Glutamatergic neuron (in vitro differentiated cells): Measurements from ENCODE around the gene NNAT. TPM values are rescaled to one million over a fixed set of nuclear protein-coding genes. Genes with fewer than 3 reads are reported as not detected.

Source experiments
- DNase-seq: peaks from one replicate; pipeline ENCODE4 v3.0.0; 2022
- H3K27ac Mint-ChIP-seq: one replicate; pipeline ENCODE4 v1.8.0; 2020; ENCODE audit warnings: mild to moderate bottlenecking, mixed read lengths, inconsistent platforms; ENCODE audit not compliant: unreplicated experiment
- H3K27me3 Mint-ChIP-seq: one replicate; pipeline ENCODE4 v1.8.0; 2020; ENCODE audit warnings: mild to moderate bottlenecking, moderate library complexity, mixed read lengths, inconsistent platforms; ENCODE audit not compliant: unreplicated experiment
- H3K36me3 Mint-ChIP-seq: one replicate; pipeline ENCODE4 v1.8.0; 2020; ENCODE audit warnings: mild to moderate bottlenecking, mixed read lengths, inconsistent platforms; ENCODE audit not compliant: unreplicated experiment
- H3K4me1 Mint-ChIP-seq: one replicate; pipeline ENCODE4 v1.8.0; 2020; ENCODE audit warnings: mild to moderate bottlenecking, low read depth, mixed read lengths, inconsistent platforms; ENCODE audit not compliant: unreplicated experiment
- H3K4me3 Mint-ChIP-seq: one replicate; pipeline ENCODE4 v1.8.0; 2020; ENCODE audit warnings: mild to moderate bottlenecking, mixed read lengths, inconsistent platforms; ENCODE audit not compliant: unreplicated experiment
- H3K9me3 Mint-ChIP-seq: one replicate; pipeline ENCODE4 v1.8.0; 2020; ENCODE audit warnings: mild to moderate bottlenecking, moderate library complexity, mixed read lengths, inconsistent platforms; ENCODE audit not compliant: unreplicated experiment
- total RNA-seq: library from RNA; stranded (reverse); fragmentation: NEBNext Ultra II Directional; extraction: Animal tissue kit (Norgen Biotek cat#: 25700); gene quantifications from one replicate; pipeline ENCODE4 v1.2.1, GENCODE V29; 2021; ENCODE audit not compliant: unreplicated experiment
- TF ChIP-seq, protein P1 (sequence below): fragments of 200-600 bp; sonication (generic); IDR thresholded peaks from one replicate; pipeline ENCODE4 v1.5.0; 2021; ENCODE audit not compliant: partially characterized antibody, unreplicated experiment

NNAT gene
- total RNA-seq, 1 donor from 2014 or later, result 1,047 TPM

DNA sequence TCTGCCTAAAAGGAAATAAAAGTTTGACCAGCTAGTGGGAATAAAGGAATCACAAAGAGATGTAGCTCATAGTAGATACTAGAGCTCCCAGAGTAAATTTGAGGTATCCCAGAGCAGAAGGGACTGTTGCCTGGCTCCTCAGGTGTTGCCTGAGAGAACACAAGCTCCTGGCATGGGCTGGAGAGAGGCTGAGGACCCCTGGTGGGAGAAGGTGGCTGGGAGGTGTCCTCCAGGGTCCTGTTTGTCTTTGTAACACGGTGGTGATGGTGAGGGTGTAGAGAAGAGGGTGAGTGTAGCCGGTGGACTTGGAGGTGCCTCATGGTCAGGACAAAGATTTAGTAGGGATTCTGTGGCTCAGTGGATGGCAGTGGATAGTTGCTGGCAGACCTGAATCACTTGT lies 28.1 kb upstream of the NNAT start:
- Mint-ChIP-seq H3K36me3 (peaks cover 19% of the 10 kb centered on the region), H3K27ac (no peak overlapping the region), H3K27me3 (peaks cover 13% of the 10 kb centered on the region), H3K4me1 (peaks cover 2% of the 10 kb centered on the region), H3K4me3 (no peak overlapping the region), H3K9me3 (peaks cover 5% of the 10 kb centered on the region)
- no peak for DNase-seq
- TF ChIP-seq, protein P1, sequence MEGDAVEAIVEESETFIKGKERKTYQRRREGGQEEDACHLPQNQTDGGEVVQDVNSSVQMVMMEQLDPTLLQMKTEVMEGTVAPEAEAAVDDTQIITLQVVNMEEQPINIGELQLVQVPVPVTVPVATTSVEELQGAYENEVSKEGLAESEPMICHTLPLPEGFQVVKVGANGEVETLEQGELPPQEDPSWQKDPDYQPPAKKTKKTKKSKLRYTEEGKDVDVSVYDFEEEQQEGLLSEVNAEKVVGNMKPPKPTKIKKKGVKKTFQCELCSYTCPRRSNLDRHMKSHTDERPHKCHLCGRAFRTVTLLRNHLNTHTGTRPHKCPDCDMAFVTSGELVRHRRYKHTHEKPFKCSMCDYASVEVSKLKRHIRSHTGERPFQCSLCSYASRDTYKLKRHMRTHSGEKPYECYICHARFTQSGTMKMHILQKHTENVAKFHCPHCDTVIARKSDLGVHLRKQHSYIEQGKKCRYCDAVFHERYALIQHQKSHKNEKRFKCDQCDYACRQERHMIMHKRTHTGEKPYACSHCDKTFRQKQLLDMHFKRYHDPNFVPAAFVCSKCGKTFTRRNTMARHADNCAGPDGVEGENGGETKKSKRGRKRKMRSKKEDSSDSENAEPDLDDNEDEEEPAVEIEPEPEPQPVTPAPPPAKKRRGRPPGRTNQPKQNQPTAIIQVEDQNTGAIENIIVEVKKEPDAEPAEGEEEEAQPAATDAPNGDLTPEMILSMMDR, result no peak

DNA sequence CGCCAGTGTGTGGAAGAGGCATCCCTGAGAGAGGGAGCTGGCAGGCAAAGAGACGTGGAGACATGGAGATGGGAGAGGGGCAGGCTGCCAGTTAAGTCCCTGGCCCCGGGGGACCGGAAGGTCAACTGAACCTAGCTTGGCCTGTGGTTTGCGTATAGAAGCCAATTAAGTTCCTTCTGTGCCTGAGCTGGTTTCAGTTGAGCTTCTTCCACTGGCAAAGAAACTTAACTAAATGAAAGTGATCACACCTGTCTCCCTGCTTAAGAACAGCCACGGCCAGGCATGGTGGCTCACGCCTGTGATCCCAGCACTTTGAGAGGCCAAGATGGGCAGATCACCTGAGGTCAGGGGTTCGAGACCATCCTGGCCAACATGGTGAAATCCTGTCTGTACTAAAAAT lies 26.7 kb upstream of the NNAT start:
- Mint-ChIP-seq H3K9me3 (peaks cover 5% of the 10 kb centered on the region), H3K27me3 (peaks cover 13% of the 10 kb centered on the region), H3K4me1 (peaks cover 2% of the 10 kb centered on the region), H3K27ac (no peak overlapping the region), H3K36me3 (peaks cover 19% of the 10 kb centered on the region), H3K4me3 (no peak overlapping the region)
- no peak for DNase-seq
- TF ChIP-seq, protein P1, result no peak

DNA sequence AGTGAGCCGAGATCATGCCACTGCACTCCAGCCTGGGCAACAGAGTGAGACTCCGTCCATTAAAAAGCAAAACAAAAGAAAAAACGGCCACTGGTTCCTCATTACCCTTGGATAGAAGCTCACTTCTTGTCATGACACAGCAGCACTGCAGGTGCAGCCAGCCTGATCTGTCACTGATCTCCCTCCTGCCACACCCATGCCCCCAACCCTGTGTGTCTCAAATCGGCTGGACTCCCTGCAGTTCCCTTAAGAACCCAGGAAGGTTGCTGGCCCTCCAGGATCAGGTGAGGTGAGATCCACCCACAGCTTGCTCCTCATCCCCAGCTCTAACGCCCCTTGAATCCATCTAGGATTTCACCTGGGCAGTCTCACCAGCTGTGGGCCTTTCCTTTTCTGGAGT lies 26.3 kb upstream of the NNAT start:
- no peak for DNase-seq
- peaks cover 2% of the 10 kb centered on the region for H3K4me1 Mint-ChIP-seq
- H3K9me3 Mint-ChIP-seq, result peaks cover 5% of the 10 kb centered on the region
- no peak overlapping the region for H3K4me3 Mint-ChIP-seq
- peaks cover 19% of the 10 kb centered on the region for H3K36me3 Mint-ChIP-seq
- TF ChIP-seq, protein P1, result no peak
- peaks cover 13% of the 10 kb centered on the region for H3K27me3 Mint-ChIP-seq
- no peak overlapping the region for H3K27ac Mint-ChIP-seq

DNA sequence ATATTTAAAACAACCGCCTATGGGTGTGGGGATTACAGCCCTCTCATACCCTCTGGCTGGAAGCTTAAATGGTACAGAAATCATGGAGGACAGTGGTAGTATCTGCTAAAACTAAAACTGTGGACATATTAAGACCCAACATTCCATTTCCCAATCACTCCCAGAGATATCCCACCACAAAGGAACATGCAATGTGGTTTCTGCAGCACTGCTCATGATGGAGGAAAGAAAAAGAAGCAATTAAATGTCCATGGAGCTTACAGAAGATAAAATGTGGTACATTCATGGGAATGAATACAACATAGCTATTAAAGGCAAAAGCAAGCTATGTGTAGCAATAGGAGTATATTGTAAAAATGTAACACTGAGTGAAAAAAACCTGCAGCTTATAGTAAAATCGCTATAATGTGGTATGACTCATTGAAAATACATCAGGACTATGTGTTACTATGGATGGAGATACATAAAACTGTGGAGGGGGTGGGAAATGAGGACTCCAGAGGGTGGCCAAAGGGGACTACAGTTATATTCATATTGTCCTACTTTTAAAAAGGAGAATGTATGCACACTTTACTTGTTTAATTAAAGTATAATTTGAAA lies 22.9 kb upstream of the NNAT start:
- Mint-ChIP-seq H3K4me1 (peaks cover 9% of the 10 kb centered on the region), H3K9me3 (peaks cover 5% of the 10 kb centered on the region), H3K4me3 (no peak overlapping the region), H3K36me3 (no peaks in the 10 kb centered on the region), H3K27me3 (no peaks in the 10 kb centered on the region), H3K27ac (no peak overlapping the region)
- TF ChIP-seq, protein P1, result no peak
- DNase-seq, result no peak

DNA sequence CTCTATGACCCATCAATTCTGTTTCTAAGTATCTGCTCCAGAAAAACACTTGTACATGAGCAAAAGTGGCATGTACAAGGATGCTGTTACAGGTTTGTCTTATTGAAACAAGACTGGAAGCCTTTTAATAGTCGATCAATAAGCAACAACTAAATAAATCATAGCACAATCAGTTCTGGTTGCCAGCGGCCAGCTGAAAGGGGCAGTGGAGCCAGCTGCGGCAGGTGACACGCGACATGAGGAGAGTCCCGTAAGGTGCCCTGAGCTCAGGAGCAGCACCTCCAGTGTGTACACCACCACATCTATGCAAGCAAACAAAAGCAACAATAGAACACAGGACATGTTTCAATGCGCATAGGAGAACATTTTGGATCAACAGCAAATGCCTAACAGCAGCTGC lies 20.7 kb upstream of the NNAT start:
- H3K27ac Mint-ChIP-seq, result no peak overlapping the region

More for the DNA sequence above, 20.7 kb upstream of the NNAT start:
- TF ChIP-seq, protein P1, result no peak
- Mint-ChIP-seq H3K4me3 (no peak overlapping the region), H3K27me3 (no peaks in the 10 kb centered on the region), H3K4me1 (peaks cover 11% of the 10 kb centered on the region), H3K36me3 (no peaks in the 10 kb centered on the region), H3K9me3 (peaks cover 2% of the 10 kb centered on the region)
- DNase-seq, result no peak
